PFSK-1 (cell line): ENCODE data around the gene PAPPA2.

Experiments used
- FOXP2 ChIP-seq: optimal IDR thresholded peaks from 2 replicates; pipeline ENCODE3; 2011; ENCODE audit warnings: borderline replicate concordance, control low read depth, inconsistent platforms; ENCODE audit not compliant: insufficient read depth; ENCODE audit errors: extremely low read length, extremely low read depth
- POLR2AphosphoS5 ChIP-seq: IDR thresholded peaks from 2 replicates; pipeline ENCODE4 v1.6.1; 2012; ENCODE audit warnings: low read depth, mild to moderate bottlenecking, control low read depth, low read length, moderate library complexity
- REST ChIP-seq, 2 experiments: IDR thresholded peaks; 2 replicates each; pipeline versions ENCODE4 v1.6.1 to v1.8.0; 2011 to 2012; ENCODE audit warnings: low read depth in 2 of 2, low read length in 2 of 2, control low read depth in 1 of 2, inconsistent platforms in 1 of 2, mild to moderate bottlenecking in 1 of 2, moderate library complexity in 1 of 2; ENCODE audit not compliant: insufficient read depth in 1 of 2
- SIN3A ChIP-seq: IDR thresholded peaks from 2 replicates; pipeline ENCODE4 v1.6.1; 2012; ENCODE audit warnings: mild to moderate bottlenecking, low read length, moderate library complexity, borderline replicate concordance; ENCODE audit not compliant: insufficient read depth
- TAF1 ChIP-seq: IDR thresholded peaks from 2 replicates; pipeline ENCODE4 v1.6.1; 2012; ENCODE audit warnings: low read length, control low read depth, borderline replicate concordance; ENCODE audit not compliant: insufficient read depth

PAPPA2 gene

GRCh38 chr1:176576670-176577069 is 113.7 kb downstream of the PAPPA2 start:
- no peak for TF ChIP-seq SIN3A
- no peak for TF ChIP-seq TAF1
- no peak for TF ChIP-seq REST (IDR thresholded peaks at IDR 0.05; ENCODE audit: insufficient read depth in 1 of 2, low read depth in 2 of 2, low read length in 2 of 2)
- TF ChIP-seq FOXP2 = no peak
- no peak for TF ChIP-seq POLR2AphosphoS5

GRCh38 chr1:176577646-176578197 is 114.7 kb downstream of the PAPPA2 start:
- no peak for TF ChIP-seq POLR2AphosphoS5

- no peak for TF ChIP-seq TAF1
- no peak for TF ChIP-seq SIN3A
- TF ChIP-seq POLR2AphosphoS5 = no peak
- TF ChIP-seq REST (IDR thresholded peaks at IDR 0.05; ENCODE audit: insufficient read depth in 1 of 2, low read depth in 2 of 2, low read length in 2 of 2) = no peak
- TF ChIP-seq FOXP2 = no peak
Observed at GRCh38 chr1:176579087-176579486, 116.1 kb downstream of the PAPPA2 start.

GRCh38 chr1:176595217-176595616 is 132.2 kb downstream of the PAPPA2 start:
- TF ChIP-seq POLR2AphosphoS5 = no peak
- TF ChIP-seq FOXP2 = no peak
- TF ChIP-seq REST (IDR thresholded peaks at IDR 0.05; ENCODE audit: insufficient read depth in 1 of 2, low read depth in 2 of 2, low read length in 2 of 2) = no peak
- TF ChIP-seq TAF1 = no peak
- TF ChIP-seq SIN3A = no peak

- no peak for TF ChIP-seq FOXP2
Observed at GRCh38 chr1:176601348-176601747, 138.4 kb downstream of the PAPPA2 start.

GRCh38 chr1:176602388-176603004 is 139.5 kb downstream of the PAPPA2 start:
- TF ChIP-seq SIN3A (no peak), REST (IDR thresholded peaks at IDR 0.05; ENCODE audit: insufficient read depth in 1 of 2, low read depth in 2 of 2, low read length in 2 of 2) (no peak), FOXP2 (no peak), TAF1 (no peak), POLR2AphosphoS5 (no peak)
